Measurements from ENCODE around the gene SMAD6. TPM values are rescaled to one million over a fixed set of nuclear protein-coding genes. Genes with fewer than 3 reads are reported as not detected.

Gene SMAD6
- total RNA-seq, 2 donors from 2014 or later = 14.0 to 25.4 TPM

DNA sequence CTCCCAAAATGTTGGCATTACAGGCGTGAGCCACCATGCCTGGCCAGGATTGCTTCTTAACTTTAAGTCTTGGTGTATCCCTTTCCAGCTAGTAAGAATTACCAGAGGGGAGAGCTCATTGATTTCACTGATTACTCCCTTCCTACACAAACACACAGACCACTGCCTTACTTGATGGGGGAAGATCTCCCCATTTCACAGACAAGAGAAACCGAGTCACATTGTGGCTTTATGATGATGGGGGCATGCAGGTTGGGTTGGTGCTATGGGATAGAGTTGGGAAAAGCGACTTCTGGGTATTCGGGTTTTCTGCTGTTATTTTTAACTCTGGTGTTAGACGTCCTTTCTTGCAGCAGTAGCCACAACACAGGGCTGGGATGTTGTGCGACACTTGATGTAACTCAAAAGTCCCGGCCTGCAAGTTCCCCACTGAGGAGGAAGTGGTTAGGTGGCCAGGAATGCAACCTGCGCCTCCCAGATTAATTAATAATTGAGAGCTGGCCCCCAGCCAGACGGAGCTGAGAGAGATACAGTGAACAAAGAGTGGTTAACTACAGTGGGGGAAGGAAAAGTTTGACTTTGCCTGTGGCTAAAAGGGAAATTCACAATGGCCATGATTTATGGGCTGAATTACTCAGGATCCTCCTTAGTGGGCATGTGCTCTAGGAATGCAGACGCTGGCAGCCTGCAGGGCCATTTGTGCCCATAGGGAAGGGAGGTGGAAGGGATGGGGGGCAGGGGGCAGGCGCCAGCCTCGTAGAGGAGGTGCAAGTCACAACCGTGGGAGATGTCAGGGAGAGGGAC is 63.6 kb downstream of the SMAD6 start:
- no peak overlapping the region for H3K4me3 ChIP-seq
- H3K36me3 ChIP-seq (replicated peaks in 1 of 2; ENCODE audit: insufficient read depth in 1 of 2, low read depth in 2 of 2) = no peaks in the 10 kb centered on the region
- 15 to 18% methylated on average over 13 of the region's 13 CpGs for WGBS, 2 donors
- H3K9me3 ChIP-seq = no peaks in the 10 kb centered on the region
- no peaks in the 10 kb centered on the region for H3K27me3 ChIP-seq
- H3K4me1 ChIP-seq = peaks cover 80% of the 10 kb centered on the region
- intact Hi-C loops (cut with DNase I) = no loop called here
- peak overlapping the region; percentile 79 to 86 (median 80) for H3K27ac ChIP-seq
- ATAC-seq (peak; percentile 83), DNase-seq (peak; percentile 91 to 95 (median 94))
- TF ChIP-seq, protein P1, sequence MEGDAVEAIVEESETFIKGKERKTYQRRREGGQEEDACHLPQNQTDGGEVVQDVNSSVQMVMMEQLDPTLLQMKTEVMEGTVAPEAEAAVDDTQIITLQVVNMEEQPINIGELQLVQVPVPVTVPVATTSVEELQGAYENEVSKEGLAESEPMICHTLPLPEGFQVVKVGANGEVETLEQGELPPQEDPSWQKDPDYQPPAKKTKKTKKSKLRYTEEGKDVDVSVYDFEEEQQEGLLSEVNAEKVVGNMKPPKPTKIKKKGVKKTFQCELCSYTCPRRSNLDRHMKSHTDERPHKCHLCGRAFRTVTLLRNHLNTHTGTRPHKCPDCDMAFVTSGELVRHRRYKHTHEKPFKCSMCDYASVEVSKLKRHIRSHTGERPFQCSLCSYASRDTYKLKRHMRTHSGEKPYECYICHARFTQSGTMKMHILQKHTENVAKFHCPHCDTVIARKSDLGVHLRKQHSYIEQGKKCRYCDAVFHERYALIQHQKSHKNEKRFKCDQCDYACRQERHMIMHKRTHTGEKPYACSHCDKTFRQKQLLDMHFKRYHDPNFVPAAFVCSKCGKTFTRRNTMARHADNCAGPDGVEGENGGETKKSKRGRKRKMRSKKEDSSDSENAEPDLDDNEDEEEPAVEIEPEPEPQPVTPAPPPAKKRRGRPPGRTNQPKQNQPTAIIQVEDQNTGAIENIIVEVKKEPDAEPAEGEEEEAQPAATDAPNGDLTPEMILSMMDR (IDR thresholded peaks at IDR 0.05) = peak in 4 of 7 experiments; percentile 6 to 25 (median 16)
- peak in 2 of 3 donors; percentile 33 to 56 for TF ChIP-seq POLR2A (IDR thresholded peaks at IDR 0.05)

DNA sequence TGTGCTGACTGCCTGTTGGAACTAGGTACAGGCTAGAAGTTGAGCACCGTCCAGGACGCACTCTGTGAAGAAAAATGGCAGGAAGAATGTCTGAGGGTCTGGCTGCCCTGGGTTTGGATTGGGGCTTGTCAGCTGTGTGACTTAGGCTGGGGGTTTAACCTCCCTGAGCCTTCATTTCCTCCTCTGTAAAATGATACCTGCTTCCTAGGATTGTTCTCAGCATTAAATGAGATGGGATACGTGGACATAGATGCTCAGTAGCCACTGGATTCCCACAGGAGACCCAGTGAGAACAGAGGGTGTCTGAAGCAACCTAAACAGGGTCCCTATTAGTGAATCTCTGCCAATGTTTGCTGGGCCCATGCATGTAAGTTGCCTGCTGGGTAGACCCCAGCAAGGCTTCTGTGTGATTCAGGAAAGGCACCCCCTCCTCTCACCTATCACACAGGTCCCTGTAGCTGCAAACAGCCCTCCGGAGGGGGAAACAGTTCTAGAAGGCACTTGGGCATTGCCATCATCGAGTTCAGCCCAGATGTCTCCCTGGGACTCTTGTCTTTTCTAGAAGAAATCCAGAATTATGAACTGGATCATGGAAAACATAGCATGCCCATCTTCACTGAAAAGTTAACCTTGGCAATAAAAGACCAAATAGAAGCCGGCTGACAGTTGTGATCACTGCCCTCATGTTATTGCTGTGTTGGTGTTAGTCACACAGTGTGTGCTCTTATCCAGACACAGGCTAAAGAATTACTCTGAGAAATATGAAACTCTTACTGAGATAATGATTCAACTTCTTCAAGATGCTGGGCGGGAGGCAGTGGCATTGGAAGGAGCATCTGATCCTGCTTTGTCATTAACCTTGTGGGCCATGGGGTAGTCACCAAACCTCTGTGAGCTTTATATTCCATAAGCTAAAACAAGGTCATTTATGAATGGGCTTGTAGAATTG is 64.5 kb downstream of the SMAD6 start:
- H3K27ac ChIP-seq = peak overlapping the region; percentile 79 to 86 (median 80)
- TF ChIP-seq, protein P1 (IDR thresholded peaks at IDR 0.05) = no peak
- no peak for TF ChIP-seq POLR2A (IDR thresholded peaks at IDR 0.05)
- no peaks in the 10 kb centered on the region for H3K27me3 ChIP-seq
- ATAC-seq (no peak), DNase-seq (no peak)
- no peaks in the 10 kb centered on the region for H3K36me3 ChIP-seq (replicated peaks in 1 of 2; ENCODE audit: insufficient read depth in 1 of 2, low read depth in 2 of 2)
- no peak overlapping the region for H3K4me3 ChIP-seq
- no peaks in the 10 kb centered on the region for H3K9me3 ChIP-seq
- intact Hi-C loops (cut with DNase I) = no loop called here
- WGBS, 2 donors = 52 to 62% methylated on average over 7 of the region's 7 CpGs
- peaks cover 84% of the 10 kb centered on the region for H3K4me1 ChIP-seq

DNA sequence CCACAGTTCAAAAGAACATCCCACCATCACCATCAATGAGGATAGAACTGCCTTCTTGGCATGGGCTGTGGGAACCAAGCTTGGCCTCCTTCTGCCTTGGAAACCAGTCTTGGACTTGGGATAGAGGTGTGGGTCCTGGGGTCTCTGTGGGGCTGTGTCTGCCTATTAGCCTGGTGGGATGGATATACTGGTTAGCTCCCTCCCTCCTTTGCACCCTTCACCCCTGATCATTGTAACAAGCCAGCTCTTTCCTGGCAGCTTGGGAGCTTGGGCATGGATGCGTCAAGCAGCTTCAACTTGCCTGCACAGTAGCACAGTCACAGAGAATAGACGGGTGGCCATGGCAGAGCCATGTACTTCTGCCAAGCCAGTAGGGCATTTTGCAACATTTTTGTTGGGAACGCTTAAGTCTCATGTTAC is 65.2 kb downstream of the SMAD6 start:
- no peaks in the 10 kb centered on the region for H3K9me3 ChIP-seq
- peak overlapping the region; percentile 79 to 86 (median 80) for H3K27ac ChIP-seq
- no peaks in the 10 kb centered on the region for H3K36me3 ChIP-seq (replicated peaks in 1 of 2; ENCODE audit: insufficient read depth in 1 of 2, low read depth in 2 of 2)
- H3K4me3 ChIP-seq = no peak overlapping the region
- WGBS, 2 donors = 43 to 45% methylated on average over 3 of the region's 3 CpGs
- no peaks in the 10 kb centered on the region for H3K27me3 ChIP-seq
- H3K4me1 ChIP-seq = peaks cover 85% of the 10 kb centered on the region
- intact Hi-C loops (cut with DNase I) = no loop called here
- TF ChIP-seq, protein P1 (IDR thresholded peaks at IDR 0.05) = no peak
- no peak for TF ChIP-seq POLR2A (IDR thresholded peaks at IDR 0.05)
- no peak for DNase-seq
- no peak for ATAC-seq

DNA sequence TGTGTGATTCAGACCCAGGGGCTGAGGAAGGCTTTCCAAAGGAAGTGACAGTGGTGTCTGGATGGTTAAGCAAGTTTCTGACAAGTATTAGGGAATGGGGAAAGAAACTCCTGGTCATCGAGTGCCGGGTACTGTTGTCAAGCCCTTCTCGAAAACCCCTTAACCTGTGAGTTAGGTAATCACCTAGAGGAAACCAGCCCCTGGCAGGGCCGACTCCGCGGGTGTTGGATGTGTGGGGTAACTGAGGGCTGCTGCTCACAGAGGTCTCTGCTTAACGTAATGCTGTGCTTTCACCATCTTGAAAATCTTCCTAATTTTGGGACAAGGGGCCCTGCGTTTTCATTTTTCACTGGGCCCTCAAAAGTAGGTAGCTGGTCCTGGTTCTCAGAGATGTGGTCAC is 67.0 kb downstream of the SMAD6 start:
- H3K9me3 ChIP-seq = no peaks in the 10 kb centered on the region
- no peak overlapping the region for H3K27ac ChIP-seq
- intact Hi-C loops (cut with DNase I) = no loop called here
- 89 to 94% methylated on average over 8 of the region's 8 CpGs for WGBS, 2 donors
- peaks cover 84% of the 10 kb centered on the region for H3K4me1 ChIP-seq
- no peaks in the 10 kb centered on the region for H3K27me3 ChIP-seq
- TF ChIP-seq, protein P1 (IDR thresholded peaks at IDR 0.05) = no peak
- no peak for TF ChIP-seq POLR2A (IDR thresholded peaks at IDR 0.05)
- H3K4me3 ChIP-seq = no peak overlapping the region
- no peak for ATAC-seq
- no peaks in the 10 kb centered on the region for H3K36me3 ChIP-seq (replicated peaks in 1 of 2; ENCODE audit: insufficient read depth in 1 of 2, low read depth in 2 of 2)
- DNase-seq = no peak

Measured in body of pancreas (tissue), 4 donors.